Dedifferentiated amniotic fluid mesenchymal stem cell (primary cell): Measurements from ENCODE around the gene TJP3.
A peak's percentile ranks its signal among the peaks of the same experiment; 100 is the strongest.

Experiments
- DNase-seq: peaks from one replicate; pipeline ENCODE4 v3.0.0-alpha.2; 2016; ENCODE audit errors: extremely low spot score

Gene TJP3

GRCh38 chr19:3710265-3710812 is 2.2 kb downstream of the TJP3 start:
- DNase-seq: no peak

GRCh38 chr19:3712663-3713611 is 4.8 kb downstream of the TJP3 start:
- DNase-seq: no peak

- no peak for DNase-seq
Observed at GRCh38 chr19:3716147-3716668, 8.0 kb downstream of the TJP3 start.

GRCh38 chr19:3719868-3720267 is 11.7 kb downstream of the TJP3 start:
- no peak for DNase-seq

- DNase-seq: no peak
Observed at GRCh38 chr19:3720349-3720917, 12.2 kb downstream of the TJP3 start.

- DNase-seq: peak; percentile 62
Observed at GRCh38 chr19:3721131-3721886, 13.1 kb downstream of the TJP3 start.

- DNase-seq: no peak
Observed at GRCh38 chr19:3721887-3722442, 13.8 kb downstream of the TJP3 start.

- DNase-seq: no peak
Observed at GRCh38 chr19:3722443-3723109, 14.4 kb downstream of the TJP3 start.

- no peak for DNase-seq
Observed at GRCh38 chr19:3723110-3723488, 14.9 kb downstream of the TJP3 start.

GRCh38 chr19:3723883-3724282 is 15.7 kb downstream of the TJP3 start:
- no peak for DNase-seq

GRCh38 chr19:3725121-3725520 is 16.9 kb downstream of the TJP3 start:
- DNase-seq: no peak

- DNase-seq: no peak
Observed at GRCh38 chr19:3725640-3726310, 17.6 kb downstream of the TJP3 start.

- DNase-seq: no peak
Observed at GRCh38 chr19:3730457-3730958, 22.3 kb downstream of the TJP3 start.

GRCh38 chr19:3732108-3732507 is 23.9 kb downstream of the TJP3 start:
- DNase-seq: no peak

GRCh38 chr19:3733549-3734309 is 25.5 kb downstream of the TJP3 start:
- DNase-seq: no peak

- no peak for DNase-seq
Observed at GRCh38 chr19:3734310-3734600, 26.1 kb downstream of the TJP3 start.

GRCh38 chr19:3736106-3736724 is 28.0 kb downstream of the TJP3 start:
- DNase-seq: no peak

- no peak for DNase-seq
Observed at GRCh38 chr19:3737487-3738205, 29.5 kb downstream of the TJP3 start.
